Activated naive CD4-positive, alpha-beta T cell treated with anti-CD3 and anti-CD28 coated beads for 36 hours (primary cell): ENCODE measurements around the gene TRMU. TPM values are rescaled to one million over a fixed set of nuclear protein-coding genes. Genes with fewer than 3 reads are reported as not detected.

Experiments used
- CTCF ChIA-PET: fragments of 350-600 bp; sonication (Branson Sonifier 250); formaldehyde crosslinking; loops from one replicate; lab custom pipeline; 2021; ENCODE audit warnings: antibody characterized with exemption; lab: Charles Lee
- DNase-seq: peaks from one replicate; pipeline ENCODE4 v3.0.0-alpha.2; 2020
- H3K27ac Mint-ChIP-seq: one replicate; pipeline ENCODE4 v1.8.0; 2021; ENCODE audit warnings: mild to moderate bottlenecking, mixed read lengths
- H3K27me3 Mint-ChIP-seq: one replicate; pipeline ENCODE4 v1.8.0; 2021; ENCODE audit warnings: low read depth, mixed read lengths
- H3K36me3 Mint-ChIP-seq: one replicate; pipeline ENCODE4 v1.8.0; 2021; ENCODE audit warnings: low read depth, mixed read lengths
- H3K4me1 Mint-ChIP-seq: one replicate; pipeline ENCODE4 v1.8.0; 2021; ENCODE audit warnings: low read depth, mixed read lengths
- H3K4me3 Mint-ChIP-seq: one replicate; pipeline ENCODE4 v1.8.0; 2021; ENCODE audit warnings: mild to moderate bottlenecking, moderate library complexity, mixed read lengths
- H3K9me3 Mint-ChIP-seq: one replicate; pipeline ENCODE4 v1.8.0; 2021; ENCODE audit warnings: mixed read lengths
- intact Hi-C: fragments of 100-400 bp; cut with micrococcal nuclease; formaldehyde crosslinking; loops from one replicate; pipeline ENCODE4 v1.15.1; 2023
- total RNA-seq, 2 experiments: library from RNA; stranded (reverse); gene quantifications; one replicate each; pipeline ENCODE4 v1.2.3, GENCODE V29; 2021

TRMU gene
- total RNA-seq, 2 experiments from 2014 or later, result 57.4 TPM

- Mint-ChIP-seq H3K27ac (no peak overlapping the region), H3K4me1 (peaks cover 6% of the 10 kb centered on the region)
- CTCF ChIA-PET, result no interaction called here
These were observed 43.8 kb downstream of the TRMU start for GRCh38 chr22:46379066-46379930.

GRCh38 chr22:46380069-46380468 is 44.6 kb downstream of the TRMU start:
- no peak overlapping the region for H3K4me3 Mint-ChIP-seq
- H3K4me1 Mint-ChIP-seq, result peaks cover 3% of the 10 kb centered on the region
- no peak overlapping the region for H3K27ac Mint-ChIP-seq

More at GRCh38 chr22:46379066-46379930, 43.8 kb downstream of the TRMU start:
- H3K27me3 Mint-ChIP-seq, result peaks cover 4% of the 10 kb centered on the region
- intact Hi-C loops, result no loop called here
- no peak overlapping the region for H3K4me3 Mint-ChIP-seq
- no peak for DNase-seq
- no peaks in the 10 kb centered on the region for H3K36me3 Mint-ChIP-seq
- peaks cover 15% of the 10 kb centered on the region for H3K9me3 Mint-ChIP-seq

GRCh38 chr22:46380581-46380980 is 45.1 kb downstream of the TRMU start:
- Mint-ChIP-seq H3K4me3 (no peak overlapping the region), H3K4me1 (no peaks in the 10 kb centered on the region), H3K9me3 (peaks cover 15% of the 10 kb centered on the region), H3K36me3 (no peaks in the 10 kb centered on the region), H3K27me3 (no peaks in the 10 kb centered on the region), H3K27ac (no peak overlapping the region)
- no peak for DNase-seq
- CTCF ChIA-PET, result interaction anchor here (1.1 kb wide), 1 partner anchor 13 kb away, joined by 4 read pairs; no protein-coding TSS in a partner anchor
- intact Hi-C loops, result no loop called here

More at GRCh38 chr22:46380069-46380468, 44.6 kb downstream of the TRMU start:
- intact Hi-C loops, result no loop called here
- Mint-ChIP-seq H3K36me3 (no peaks in the 10 kb centered on the region), H3K27me3 (peaks cover 3% of the 10 kb centered on the region), H3K9me3 (peaks cover 15% of the 10 kb centered on the region)
- CTCF ChIA-PET, result no interaction called here
- DNase-seq, result no peak

GRCh38 chr22:46381142-46381541 is 45.6 kb downstream of the TRMU start:
- peaks cover 9% of the 10 kb centered on the region for H3K9me3 Mint-ChIP-seq
- CTCF ChIA-PET, result interaction anchor here (1.1 kb wide), 1 partner anchor 14 kb away, joined by 4 read pairs; no protein-coding TSS in a partner anchor
- H3K27ac Mint-ChIP-seq, result no peak overlapping the region
- H3K4me3 Mint-ChIP-seq, result no peak overlapping the region
- DNase-seq, result no peak
- no peaks in the 10 kb centered on the region for H3K27me3 Mint-ChIP-seq
- intact Hi-C loops, result no loop called here
- no peaks in the 10 kb centered on the region for H3K4me1 Mint-ChIP-seq
- H3K36me3 Mint-ChIP-seq, result no peaks in the 10 kb centered on the region

- CTCF ChIA-PET, result interaction anchor here (1.1 kb wide), 1 partner anchor 14 kb away, joined by 4 read pairs; no protein-coding TSS in a partner anchor
- no peak overlapping the region for H3K4me3 Mint-ChIP-seq
- no peak overlapping the region for H3K27ac Mint-ChIP-seq
- DNase-seq, result no peak
- no peaks in the 10 kb centered on the region for H3K27me3 Mint-ChIP-seq
- H3K4me1 Mint-ChIP-seq, result no peaks in the 10 kb centered on the region
- peaks cover 5% of the 10 kb centered on the region for H3K9me3 Mint-ChIP-seq
- intact Hi-C loops, result no loop called here
- H3K36me3 Mint-ChIP-seq, result no peaks in the 10 kb centered on the region
These were observed 46.2 kb downstream of the TRMU start for GRCh38 chr22:46381731-46382130.

- no peak overlapping the region for H3K4me3 Mint-ChIP-seq
- no peak for DNase-seq
- no peaks in the 10 kb centered on the region for H3K9me3 Mint-ChIP-seq
- no peak overlapping the region for H3K27ac Mint-ChIP-seq
- no peaks in the 10 kb centered on the region for H3K36me3 Mint-ChIP-seq
- intact Hi-C loops, result no loop called here
- H3K27me3 Mint-ChIP-seq, result no peaks in the 10 kb centered on the region
- CTCF ChIA-PET, result no interaction called here
- H3K4me1 Mint-ChIP-seq, result no peaks in the 10 kb centered on the region
These were observed 47.0 kb downstream of the TRMU start for GRCh38 chr22:46382524-46382923.

- intact Hi-C loops, result no loop called here
- Mint-ChIP-seq H3K27ac (no peak overlapping the region), H3K36me3 (no peaks in the 10 kb centered on the region), H3K27me3 (no peaks in the 10 kb centered on the region), H3K4me1 (no peaks in the 10 kb centered on the region), H3K4me3 (no peak overlapping the region), H3K9me3 (no peaks in the 10 kb centered on the region)
- no peak for DNase-seq
- CTCF ChIA-PET, result interaction anchor here (0.7 kb wide), 1 partner anchor 391 kb away, joined by 3 read pairs; no protein-coding TSS in a partner anchor
These were observed 50.8 kb downstream of the TRMU start for GRCh38 chr22:46386312-46386711.

GRCh38 chr22:46387748-46388147 is 52.2 kb downstream of the TRMU start:
- DNase-seq, result no peak
- no peak overlapping the region for H3K27ac Mint-ChIP-seq
- no peaks in the 10 kb centered on the region for H3K4me1 Mint-ChIP-seq
- no peaks in the 10 kb centered on the region for H3K9me3 Mint-ChIP-seq
- CTCF ChIA-PET, result no interaction called here
- no peaks in the 10 kb centered on the region for H3K36me3 Mint-ChIP-seq
- intact Hi-C loops, result no loop called here
- no peaks in the 10 kb centered on the region for H3K27me3 Mint-ChIP-seq
- no peak overlapping the region for H3K4me3 Mint-ChIP-seq

- Mint-ChIP-seq H3K9me3 (no peaks in the 10 kb centered on the region), H3K4me3 (no peak overlapping the region), H3K36me3 (no peaks in the 10 kb centered on the region), H3K27ac (no peak overlapping the region), H3K27me3 (no peaks in the 10 kb centered on the region), H3K4me1 (no peaks in the 10 kb centered on the region)
- DNase-seq, result no peak
- intact Hi-C loops, result no loop called here
- CTCF ChIA-PET, result no interaction called here
These were observed 53.1 kb downstream of the TRMU start for GRCh38 chr22:46388647-46389046.

- no peaks in the 10 kb centered on the region for H3K36me3 Mint-ChIP-seq
- intact Hi-C loops, result no loop called here
- H3K9me3 Mint-ChIP-seq, result no peaks in the 10 kb centered on the region
- no peaks in the 10 kb centered on the region for H3K27me3 Mint-ChIP-seq
- no peak for DNase-seq
- H3K4me3 Mint-ChIP-seq, result no peak overlapping the region
- CTCF ChIA-PET, result interaction anchor here (1.2 kb wide), 1 partner anchor 21 kb away, joined by 4 read pairs; no protein-coding TSS in a partner anchor
- H3K4me1 Mint-ChIP-seq, result peaks cover 3% of the 10 kb centered on the region
- H3K27ac Mint-ChIP-seq, result no peak overlapping the region
These were observed 53.6 kb downstream of the TRMU start for GRCh38 chr22:46389081-46389480.

- H3K4me1 Mint-ChIP-seq, result peaks cover 3% of the 10 kb centered on the region
- H3K4me3 Mint-ChIP-seq, result no peak overlapping the region
- CTCF ChIA-PET, result interaction anchor here (1.2 kb wide), 1 partner anchor 22 kb away, joined by 4 read pairs; no protein-coding TSS in a partner anchor
- no peak for DNase-seq
- no peak overlapping the region for H3K27ac Mint-ChIP-seq
- H3K27me3 Mint-ChIP-seq, result no peaks in the 10 kb centered on the region
- H3K36me3 Mint-ChIP-seq, result no peaks in the 10 kb centered on the region
- intact Hi-C loops, result no loop called here
- H3K9me3 Mint-ChIP-seq, result no peaks in the 10 kb centered on the region
These were observed 54.7 kb downstream of the TRMU start for GRCh38 chr22:46390105-46390651.

- CTCF ChIA-PET, result interaction anchor here (1.2 kb wide), 1 partner anchor 23 kb away, joined by 4 read pairs; no protein-coding TSS in a partner anchor
- intact Hi-C loops, result no loop called here
- H3K4me3 Mint-ChIP-seq, result no peak overlapping the region
- H3K9me3 Mint-ChIP-seq, result no peaks in the 10 kb centered on the region
- DNase-seq, result no peak
- H3K4me1 Mint-ChIP-seq, result peaks cover 3% of the 10 kb centered on the region
- no peaks in the 10 kb centered on the region for H3K27me3 Mint-ChIP-seq
- no peak overlapping the region for H3K27ac Mint-ChIP-seq
- H3K36me3 Mint-ChIP-seq, result no peaks in the 10 kb centered on the region
These were observed 55.3 kb downstream of the TRMU start for GRCh38 chr22:46390652-46391301.
